Esophagus muscularis mucosa (tissue), 4 donors: ENCODE data around the gene GSG1L2. TPM values are rescaled to one million over a fixed set of nuclear protein-coding genes. Genes with fewer than 3 reads are reported as not detected.

Experiments
- DNase-seq: peaks from one replicate; pipeline ENCODE4 v3.0.0-alpha.2; 2017; ENCODE audit errors: extremely low spot score
- H3K27ac ChIP-seq, 4 donors: fragments of 200-600 bp; sonication (generic); replicated peaks in 1 of 4; 1 replicate in 3 of 4; 2 replicates in 1 of 4; pipeline ENCODE4 v1.5.1; 2016 to 2019; ENCODE audit warnings: mild to moderate bottlenecking in 1 of 4
- H3K27me3 ChIP-seq, 4 donors: fragments of 200-600 bp; sonication (generic); one replicate each; pipeline versions ENCODE4 v1.5.1 to v1.6.0; 2016 to 2019
- H3K36me3 ChIP-seq, 4 donors: fragments of 200-600 bp; sonication (generic); one replicate each; pipeline ENCODE4 v1.5.1; 2016 to 2019
- H3K4me1 ChIP-seq, 4 donors: fragments of 200-600 bp; sonication (generic); one replicate each; pipeline ENCODE4 v1.5.1; 2016 to 2019
- H3K4me3 ChIP-seq, 4 donors: fragments of 200-600 bp; sonication (generic); 1 replicate in 2 of 4; 2 replicates in 2 of 4; pipeline ENCODE4 v1.5.1; 2016 to 2019; ENCODE audit warnings: mild to moderate bottlenecking in 4 of 4, moderate library complexity in 1 of 4
- H3K9me3 ChIP-seq, 4 donors: fragments of 200-600 bp; sonication (generic); 1 replicate in 3 of 4; 2 replicates in 1 of 4; pipeline ENCODE4 v1.5.1; 2016 to 2019
- CTCF ChIP-seq, 3 experiments: fragments of 200-600 bp in 2 of 3; fragments of 450-650 bp in 1 of 3; sonication (generic) in 2 of 3; IDR thresholded peaks; one replicate each; pipeline ENCODE4 v1.5.1; 2017 to 2019; ENCODE audit warnings: antibody characterized with exemption in 3 of 3, mild to moderate bottlenecking in 2 of 3, moderate library complexity in 1 of 3
- EP300 ChIP-seq: sonication (generic); formaldehyde crosslinking; IDR thresholded peaks from one replicate; pipeline ENCODE4 v1.6.1; 2017; ENCODE audit warnings: antibody characterized with exemption
- POLR2A ChIP-seq: fragments of 450-650 bp; IDR thresholded peaks from one replicate; pipeline ENCODE4 v1.6.1; 2017; ENCODE audit warnings: antibody characterized with exemption, moderate library complexity, mild to moderate bottlenecking, low read depth
- POLR2AphosphoS5 ChIP-seq, 2 donors: sonication (generic); formaldehyde crosslinking; IDR thresholded peaks; one replicate each; pipeline ENCODE4 v1.6.1; 2017; ENCODE audit warnings: antibody characterized with exemption in 2 of 2
- WGBS: methylation state at CpG from one replicate; pipeline ENCODE4 v1.1.5; 2018; 5-methylcytosine and 5-hydroxymethylcytosine counted together
- intact Hi-C: fragments of 100-400 bp; cut with DNase I; formaldehyde crosslinking; loops from one replicate; pipeline ENCODE4 v1.15.1; 2023
- total RNA-seq, 4 donors: library from RNA; depleted of rRNA; stranded (reverse); fragments of >200 nt; gene quantifications; one replicate each; pipeline versions ENCODE4 v1.1.0 to v1.2.1, GENCODE V29; 2016

The GSG1L2 gene
- total RNA-seq, 4 donors from 2014 or later: not detected

GRCh38 chr17:9798008-9798407 lies 23.9 kb downstream of the GSG1L2 start:
- intact Hi-C loops: no loop called here
- no peak overlapping the region for H3K27ac ChIP-seq
- DNase-seq: no peak
- H3K36me3 ChIP-seq: no peaks in the 10 kb centered on the region
- no peaks in the 10 kb centered on the region for H3K9me3 ChIP-seq
- no peaks in the 10 kb centered on the region for H3K27me3 ChIP-seq
- H3K4me3 ChIP-seq: no peak overlapping the region
- 77% methylated on average over 3 of the region's 3 CpGs for WGBS
- TF ChIP-seq EP300: no peak
- no peak for TF ChIP-seq CTCF (IDR thresholded peaks at IDR 0.05)
- H3K4me1 ChIP-seq: no peaks in the 10 kb centered on the region

GRCh38 chr17:9792181-9792840 lies 29.6 kb downstream of the GSG1L2 start:
- intact Hi-C loops: no loop called here
- DNase-seq: no peak
- Histone ChIP-seq H3K36me3 (no peaks in the 10 kb centered on the region), H3K4me3 (no peak overlapping the region), H3K27ac (no peak overlapping the region), H3K27me3 (no peaks in the 10 kb centered on the region), H3K4me1 (peaks cover 10 to 18% (median 16%) of the 10 kb centered on the region in 4 donors), H3K9me3 (no peaks in the 10 kb centered on the region)
- TF ChIP-seq EP300 (no peak), CTCF (IDR thresholded peaks at IDR 0.05) (no peak), POLR2A (no peak), POLR2AphosphoS5 (IDR thresholded peaks at IDR 0.05) (no peak)
- WGBS: 92% methylated on average over 15 of the region's 15 CpGs

GRCh38 chr17:9790889-9791876 lies 30.7 kb downstream of the GSG1L2 start, which contains the start of gene DHRS7C:
Gene DHRS7C, minus strand, starts transcription at chr17:9791592. Its CDS starts 308 bp downstream, at chr17:9791284.
- no peak for DNase-seq

GRCh38 chr17:9790316-9790715 lies 31.6 kb downstream of the GSG1L2 start:
- WGBS: 85% methylated on average over 4 of the region's 4 CpGs
- DNase-seq: no peak
- H3K4me1 ChIP-seq: peaks cover 10 to 18% (median 16%) of the 10 kb centered on the region in 4 donors
- H3K4me3 ChIP-seq: no peak overlapping the region
- no peak for TF ChIP-seq CTCF (IDR thresholded peaks at IDR 0.05)
- no peak for TF ChIP-seq POLR2AphosphoS5 (IDR thresholded peaks at IDR 0.05)
- no peak for TF ChIP-seq POLR2A
- TF ChIP-seq EP300: no peak
- no peak overlapping the region for H3K27ac ChIP-seq
- no peaks in the 10 kb centered on the region for H3K36me3 ChIP-seq
- H3K27me3 ChIP-seq: no peaks in the 10 kb centered on the region
- intact Hi-C loops: no loop called here
- H3K9me3 ChIP-seq: no peaks in the 10 kb centered on the region

More at GRCh38 chr17:9790889-9791876, 30.7 kb downstream of the GSG1L2 start, which contains the start of gene DHRS7C:
- Histone ChIP-seq H3K27ac (peak within 1 kb of the TSS in 1 of 4 donors; percentile 20), H3K4me3 (no peak within 1 kb of the TSS), H3K27me3 (no peaks in the 10 kb centered on the region), H3K36me3 (no peaks in the 10 kb centered on the region), H3K9me3 (no peaks in the 10 kb centered on the region), H3K4me1 (peaks cover 10 to 18% (median 16%) of the 10 kb centered on the region in 4 donors)
- 72% methylated on average over 13 of the region's 15 CpGs for WGBS
- intact Hi-C loops: no loop called here
- TF ChIP-seq POLR2AphosphoS5 (IDR thresholded peaks at IDR 0.05) (no peak), CTCF (IDR thresholded peaks at IDR 0.05) (no peak), EP300 (no peak), POLR2A (no peak)
